Keratinocyte (primary cell): ENCODE measurements around the gene CDH10. TPM values are rescaled to one million over a fixed set of nuclear protein-coding genes. Genes with fewer than 3 reads are reported as not detected.

ENCODE experiments used
- DNase-seq: peaks from one replicate; pipeline ENCODE4 v3.0.0-alpha.2; 2011; ENCODE audit warnings: low read depth, missing footprints, low spot score
- FAIRE-seq: peaks from 2 replicates; lab custom pipeline; 2011; peaks lifted over from hg19 to GRCh38; lab: Jason Lieb, UNC
- H2AFZ ChIP-seq: 2 replicates; pipeline ENCODE4 v1.6.0; 2012; ENCODE audit warnings: low read length, control low read depth, inconsistent platforms; ENCODE audit not compliant: control insufficient read depth
- H3K27ac ChIP-seq: 2 replicates; pipeline ENCODE4 v1.5.1; 2011; ENCODE audit warnings: low read length; ENCODE audit not compliant: control insufficient read depth, insufficient read depth
- H3K27me3 ChIP-seq: 3 replicates; pipeline ENCODE4 v1.6.0; 2011; ENCODE audit warnings: low read length; ENCODE audit not compliant: control insufficient read depth, insufficient read depth; ENCODE audit errors: extremely low read depth
- H3K36me3 ChIP-seq, 2 experiments: 2 replicates in 1 of 2; 3 replicates in 1 of 2; pipeline ENCODE4 v1.5.1; 2011; ENCODE audit warnings: low read length in 2 of 2, mild to moderate bottlenecking in 1 of 2; ENCODE audit not compliant: control insufficient read depth in 2 of 2, insufficient read depth in 2 of 2; ENCODE audit errors: extremely low read depth in 1 of 2
- H3K4me1 ChIP-seq: 3 replicates; pipeline ENCODE4 v1.5.1; 2011; ENCODE audit warnings: low read length; ENCODE audit not compliant: control insufficient read depth, insufficient read depth; ENCODE audit errors: extremely low read depth
- H3K4me2 ChIP-seq: 3 replicates; pipeline ENCODE4 v1.6.0; 2011; ENCODE audit warnings: low read depth, low read length; ENCODE audit not compliant: control insufficient read depth, insufficient read depth; ENCODE audit errors: extremely low read depth
- H3K4me3 ChIP-seq, 3 experiments: fragments of 200-600 bp in 1 of 3; sonication (generic) in 1 of 3; 2 replicates in 2 of 3; 3 replicates in 1 of 3; pipeline ENCODE4 v1.5.1; 2011 to 2016; ENCODE audit warnings: low read length in 3 of 3, mild to moderate bottlenecking in 3 of 3, control low read depth in 2 of 3, inconsistent platforms in 1 of 3, low read depth in 1 of 3, mixed read lengths in 1 of 3, mixed run types in 1 of 3, moderate library complexity in 1 of 3; ENCODE audit not compliant: control insufficient read depth in 2 of 3, insufficient read depth in 2 of 3; ENCODE audit errors: extremely low read depth in 1 of 3
- H3K79me2 ChIP-seq: 2 replicates; pipeline ENCODE4 v1.6.0; 2012; ENCODE audit warnings: low read length; ENCODE audit not compliant: control insufficient read depth, insufficient read depth
- H3K9ac ChIP-seq: 3 replicates; pipeline ENCODE4 v1.6.0; 2011; ENCODE audit warnings: low read length; ENCODE audit not compliant: control insufficient read depth, insufficient read depth; ENCODE audit errors: extremely low read depth
- H3K9me1 ChIP-seq: 3 replicates; pipeline ENCODE4 v1.6.0; 2011; ENCODE audit warnings: low read length; ENCODE audit not compliant: control insufficient read depth, insufficient read depth; ENCODE audit errors: extremely low read depth
- H3K9me3 ChIP-seq: 2 replicates; pipeline ENCODE4 v1.5.1; 2012; ENCODE audit warnings: low read depth, low read length; ENCODE audit not compliant: control insufficient read depth
- H4K20me1 ChIP-seq: 3 replicates; pipeline ENCODE4 v1.6.0; 2011; ENCODE audit warnings: low read length; ENCODE audit not compliant: control insufficient read depth, insufficient read depth; ENCODE audit errors: extremely low read depth
- CTCF ChIP-seq, 3 experiments: IDR thresholded peaks in 1 of 3; conservative IDR thresholded peaks in 1 of 3; optimal IDR thresholded peaks in 1 of 3; 2 replicates in 2 of 3; 3 replicates in 1 of 3; pipeline versions ENCODE3 to v1.5.1; 2011; ENCODE audit warnings: low read length in 3 of 3, mild to moderate bottlenecking in 3 of 3, moderate library complexity in 2 of 3, control low read depth in 1 of 3, inconsistent platforms in 1 of 3; ENCODE audit not compliant: insufficient read depth in 2 of 3; ENCODE audit errors: extremely low read depth in 1 of 3
- EZH2 ChIP-seq: IDR thresholded peaks from one replicate; pipeline ENCODE4 v1.6.1; 2012; ENCODE audit warnings: inconsistent platforms, mild to moderate bottlenecking, low read length, moderate library complexity
- dilution Hi-C: fragments of 300-500 bp; cut with MboI; formaldehyde crosslinking; loops from one replicate; pipeline ENCODE4 v1.7.0; 2020; ENCODE audit warnings: low sequenced_read_pairs; ENCODE audit not compliant: extremely low pct_ligation_motif_present
- polyA plus RNA-seq, 5 experiments: library from polyadenylated mRNA; depleted of rRNA in 3 of 5; stranded (reverse) in 3 of 5; stranded (forward) in 1 of 5; unstranded in 1 of 5; fragments of >200 nt; gene quantifications; 1 replicate in 1 of 5; 2 replicates in 3 of 5; 3 replicates in 1 of 5; pipeline versions ENCODE4 v1.2.1 to v1.2.3, GENCODE V29; 2011 to 2012; ENCODE audit warnings: missing spikeins in 2 of 5, low read depth in 1 of 5, low replicate concordance in 1 of 5

Gene CDH10
- polyA plus RNA-seq, 1 donor (not counting 4 experiments of a cell fraction or from before 2014, with no cell fraction given) = 0.26 TPM

- Histone ChIP-seq H3K4me2 (no peak overlapping the region), H2AFZ (no peak overlapping the region), H3K9ac (no peak overlapping the region), H3K9me3 (peaks cover 1% of the 10 kb centered on the region), H3K27ac (no peak overlapping the region), H3K79me2 (no peaks in the 10 kb centered on the region), H3K36me3 (no peaks in the 10 kb centered on the region), H3K4me1 (no peaks in the 10 kb centered on the region), H3K27me3 (no peaks in the 10 kb centered on the region), H4K20me1 (no peaks in the 10 kb centered on the region), H3K9me1 (no peaks in the 10 kb centered on the region), H3K4me3 (no peak overlapping the region)
- no peak for FAIRE-seq
- no peak for DNase-seq
- dilution Hi-C loops = no loop called here
- no peak for TF ChIP-seq CTCF (optimal IDR thresholded peaks at IDR 0.05 in 1 of 3, IDR thresholded peaks at IDR 0.05 in 1 of 3, conservative IDR thresholded peaks at IDR 0.05 in 1 of 3; ENCODE audit: extremely low read depth in 1 of 3, insufficient read depth in 2 of 3, low read length in 3 of 3)
- no peak for TF ChIP-seq EZH2
These were observed 132.4 kb downstream of the CDH10 start for GRCh38 chr5:24512423-24512822.

- TF ChIP-seq CTCF (optimal IDR thresholded peaks at IDR 0.05 in 1 of 3, IDR thresholded peaks at IDR 0.05 in 1 of 3, conservative IDR thresholded peaks at IDR 0.05 in 1 of 3; ENCODE audit: extremely low read depth in 1 of 3, insufficient read depth in 2 of 3, low read length in 3 of 3) = no peak
- no peak for TF ChIP-seq EZH2
- H3K27ac ChIP-seq = no peak overlapping the region
- H3K9me3 ChIP-seq = peaks cover 1% of the 10 kb centered on the region
- no peaks in the 10 kb centered on the region for H3K9me1 ChIP-seq
- H3K9ac ChIP-seq = no peak overlapping the region
- dilution Hi-C loops = no loop called here
- no peaks in the 10 kb centered on the region for H3K79me2 ChIP-seq
- no peak for DNase-seq
- H3K36me3 ChIP-seq = no peaks in the 10 kb centered on the region
- FAIRE-seq = no peak
- H3K4me3 ChIP-seq = no peak overlapping the region
- H2AFZ ChIP-seq = no peak overlapping the region
- H3K4me2 ChIP-seq = no peak overlapping the region
- H3K4me1 ChIP-seq = no peaks in the 10 kb centered on the region
- no peaks in the 10 kb centered on the region for H4K20me1 ChIP-seq
- H3K27me3 ChIP-seq = no peaks in the 10 kb centered on the region
These were observed 134.2 kb downstream of the CDH10 start for GRCh38 chr5:24510523-24510988.
